GM10266 (cell line): ENCODE data around the gene CSTF3.
"Not testable (repeated sequence)": the region's sequence is repeated elsewhere in the genome, so short reads cannot be mapped to it uniquely, and the experiment has no call there.

Experiments
- DNase-seq: peaks from one replicate; pipeline ENCODE4 v3.0.0; 2012; ENCODE audit errors: extremely low spot score
- CTCF ChIP-seq: IDR thresholded peaks from 2 replicates; pipeline ENCODE4 v1.5.1; 2012; ENCODE audit warnings: mild to moderate bottlenecking, low read depth; ENCODE audit not compliant: control insufficient read depth, insufficient read depth; ENCODE audit errors: missing control alignments

CSTF3 gene

GRCh38 chr11:33135216-33135615, 26.1 kb downstream of the CSTF3 start:
- DNase-seq = no peak
- TF ChIP-seq CTCF = no peak

GRCh38 chr11:33134276-33134675, 27.0 kb downstream of the CSTF3 start:
- TF ChIP-seq CTCF = no peak
- no peak for DNase-seq

GRCh38 chr11:33133761-33134160, 27.5 kb downstream of the CSTF3 start:
- no peak for TF ChIP-seq CTCF
- no peak for DNase-seq

GRCh38 chr11:33132510-33132909, 28.8 kb downstream of the CSTF3 start:
- no peak for TF ChIP-seq CTCF
- DNase-seq = no peak

- no peak for DNase-seq
Measured at GRCh38 chr11:33128739-33129138, 32.5 kb downstream of the CSTF3 start.

GRCh38 chr11:33125611-33126010, 35.7 kb downstream of the CSTF3 start:
- TF ChIP-seq CTCF = no peak
- no peak for DNase-seq

More at GRCh38 chr11:33128739-33129138, 32.5 kb downstream of the CSTF3 start:
- no peak for TF ChIP-seq CTCF

GRCh38 chr11:33125025-33125424, 36.3 kb downstream of the CSTF3 start:
- TF ChIP-seq CTCF = no peak

GRCh38 chr11:33122696-33123095, 38.6 kb downstream of the CSTF3 start:
- DNase-seq = not testable (repeated sequence)

More at GRCh38 chr11:33125025-33125424, 36.3 kb downstream of the CSTF3 start:
- DNase-seq = no peak
